Activated CD8-positive, alpha-beta memory T cell treated with anti-CD3 and anti-CD28 coated beads, Interleukin-2, amount 50 U/mL, for 48 hours (primary cell): Measurements from ENCODE around the gene FBH1.
A peak's percentile ranks its signal among the peaks of the same experiment; 100 is the strongest.
"Not testable (repeated sequence)": the region's sequence is repeated elsewhere in the genome, so short reads cannot be mapped to it uniquely, and the experiment has no call there.

Experiments used
- DNase-seq: peaks from one replicate; pipeline ENCODE4 v3.0.0-alpha.2; 2020

FBH1 gene

GRCh38 chr10:5876181-5876768 lies 13.8 kb upstream of the FBH1 start:
- DNase-seq = no peak

DNA sequence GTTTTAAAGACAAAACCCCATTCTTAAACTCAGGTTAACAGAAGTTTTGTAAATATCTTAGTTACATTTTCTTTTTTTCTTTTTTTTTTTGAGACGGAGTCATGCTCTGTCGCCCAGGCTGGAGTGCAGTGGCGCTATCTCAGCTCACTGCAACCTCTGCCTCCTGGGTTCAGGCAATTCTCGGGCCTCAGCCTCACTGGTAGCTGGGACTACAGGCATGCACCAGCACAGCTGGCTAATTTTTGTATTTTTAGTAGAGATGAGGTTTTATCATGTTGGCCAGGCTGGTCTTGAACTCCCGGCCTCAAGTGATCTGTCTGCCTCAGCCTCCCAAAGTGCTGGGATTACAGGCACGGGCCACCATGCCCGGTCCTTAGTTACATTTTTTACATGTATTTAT lies 13.0 kb upstream of the FBH1 start:
- not testable (repeated sequence) for DNase-seq

DNA sequence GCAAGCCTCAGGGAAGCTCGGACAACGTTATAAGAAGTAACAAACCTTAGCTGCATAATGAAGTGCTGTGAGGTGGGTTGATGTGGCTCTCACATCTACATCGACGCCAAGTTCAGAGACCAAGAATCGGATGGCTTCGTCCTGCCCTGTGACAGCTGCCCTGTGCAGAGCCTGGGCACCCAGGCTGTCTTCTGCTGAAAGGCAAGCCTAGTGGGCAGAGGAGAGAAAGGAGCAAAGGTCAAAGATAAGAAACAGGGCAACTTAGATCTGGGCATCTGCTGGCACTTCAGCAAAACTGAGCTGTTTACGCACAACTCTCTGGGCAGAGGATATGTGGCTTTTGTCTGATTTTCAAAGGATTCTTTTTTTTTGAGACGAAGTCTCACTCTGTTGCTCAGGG lies 7.1 kb upstream of the FBH1 start:
- DNase-seq = no peak

- DNase-seq = peak; percentile 12
These were observed 4.4 kb upstream of the FBH1 start for GRCh38 chr10:5885619-5886018.

DNA sequence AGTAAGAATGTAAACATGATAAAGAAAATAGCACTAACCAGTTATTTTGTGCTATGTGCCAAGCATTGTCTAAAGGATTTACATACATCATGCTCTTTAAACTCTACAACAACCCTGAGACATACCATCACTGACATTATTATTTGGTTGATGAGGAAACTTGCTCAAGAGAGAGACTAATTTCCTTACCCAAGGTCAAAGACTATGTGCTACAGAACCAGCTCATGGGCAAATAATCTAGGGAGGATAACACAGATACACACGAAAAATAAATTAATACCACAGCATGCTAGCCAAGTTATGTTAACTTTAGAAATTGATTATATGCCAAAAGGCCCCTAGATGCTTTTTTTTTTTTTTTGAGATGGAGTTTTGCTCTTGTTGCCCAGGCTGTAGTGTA lies 3.0 kb upstream of the FBH1 start:
- DNase-seq = no peak

DNA sequence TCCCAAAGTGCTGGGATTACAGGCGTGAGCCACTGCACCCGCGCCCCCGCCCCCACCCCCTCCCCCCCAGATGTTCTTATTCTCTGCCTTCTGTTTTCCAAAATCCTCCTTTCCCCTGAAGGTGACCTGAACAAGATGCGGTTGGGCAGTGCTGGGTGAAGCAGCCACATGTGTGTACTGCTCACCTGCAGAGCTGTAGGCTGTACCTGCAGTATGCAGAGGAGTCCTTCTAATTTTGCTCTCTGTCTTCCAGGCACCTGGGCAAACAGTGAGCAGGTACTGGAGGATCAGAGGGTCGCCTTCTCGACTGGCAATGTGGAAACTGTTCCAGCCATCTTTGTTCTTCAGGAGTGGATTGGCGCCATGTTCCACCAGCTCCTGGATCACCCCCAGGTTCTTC lies 2.4 kb upstream of the FBH1 start:
- DNase-seq = no peak

- no peak for DNase-seq
These were observed 1.7 kb upstream of the FBH1 start for GRCh38 chr10:5888351-5888750.

GRCh38 chr10:5888843-5889623 lies 1.0 kb upstream of the FBH1 start:
- DNase-seq = peak; percentile 73

DNA sequence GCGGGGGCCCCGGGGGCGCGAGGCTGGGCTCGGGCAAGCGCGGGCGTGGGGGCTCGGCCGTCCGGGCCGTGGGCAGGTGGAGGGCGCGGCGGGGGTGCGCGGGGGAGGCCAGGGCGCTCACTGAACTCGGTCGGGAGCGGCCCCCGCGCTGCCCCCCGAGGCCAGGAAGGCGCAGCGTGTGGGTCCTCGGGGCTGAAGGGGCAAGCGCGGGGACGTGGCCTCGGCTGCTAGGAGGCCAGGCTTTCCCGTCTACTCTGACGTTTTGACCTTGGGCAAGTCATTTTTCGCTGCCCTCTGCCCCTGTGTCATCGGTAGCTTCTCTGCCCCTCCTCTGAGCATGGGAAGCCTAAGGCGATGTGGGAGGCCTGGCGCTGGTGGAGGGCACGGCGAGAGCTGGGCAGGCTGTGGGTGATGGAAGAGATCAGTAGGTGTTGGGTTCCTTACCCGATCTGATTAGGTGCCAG lies 441 bp downstream of the FBH1 start:
- peak; percentile 73 for DNase-seq

GRCh38 chr10:5891009-5891408 lies 966 bp downstream of the FBH1 start:
- no peak for DNase-seq

DNA sequence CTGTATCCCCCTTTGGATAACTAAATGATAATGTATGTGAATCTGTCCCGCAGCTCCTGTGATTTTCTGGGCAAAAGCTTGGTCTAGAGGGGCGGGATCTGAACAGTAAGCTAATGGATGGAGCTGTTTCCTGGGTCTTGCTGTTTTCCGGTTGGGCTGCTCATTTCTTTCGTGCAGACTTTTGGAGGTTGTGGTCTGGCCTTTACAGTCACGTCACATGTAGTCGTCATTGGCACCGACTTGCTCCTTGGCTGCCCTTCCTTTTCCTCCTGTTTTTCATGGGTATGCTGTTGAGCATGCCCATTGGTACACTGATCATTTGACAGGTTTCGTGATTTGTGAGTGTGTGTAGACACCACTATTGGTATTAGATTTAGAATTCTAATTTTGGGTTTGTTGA lies 2.0 kb downstream of the FBH1 start:
- DNase-seq = no peak

DNA sequence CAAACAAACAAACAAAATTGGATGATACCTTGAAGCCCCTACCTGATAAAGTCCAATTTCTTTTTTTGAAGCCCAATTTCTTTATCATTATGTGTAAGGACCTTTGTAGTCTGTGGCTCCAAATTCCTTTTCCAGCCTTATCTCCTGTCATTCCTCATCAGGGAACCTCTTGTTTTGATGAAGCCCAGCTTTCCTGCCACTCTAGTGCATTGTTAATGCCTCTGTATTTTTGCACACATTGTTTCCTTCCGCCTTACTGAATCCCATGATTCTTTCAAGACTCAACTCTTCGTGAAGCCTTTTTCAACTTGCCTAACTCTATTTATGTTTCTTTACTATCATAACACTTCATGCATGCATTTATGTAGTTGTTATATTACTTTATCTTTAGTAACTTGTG lies 3.3 kb downstream of the FBH1 start:
- DNase-seq = no peak

DNA sequence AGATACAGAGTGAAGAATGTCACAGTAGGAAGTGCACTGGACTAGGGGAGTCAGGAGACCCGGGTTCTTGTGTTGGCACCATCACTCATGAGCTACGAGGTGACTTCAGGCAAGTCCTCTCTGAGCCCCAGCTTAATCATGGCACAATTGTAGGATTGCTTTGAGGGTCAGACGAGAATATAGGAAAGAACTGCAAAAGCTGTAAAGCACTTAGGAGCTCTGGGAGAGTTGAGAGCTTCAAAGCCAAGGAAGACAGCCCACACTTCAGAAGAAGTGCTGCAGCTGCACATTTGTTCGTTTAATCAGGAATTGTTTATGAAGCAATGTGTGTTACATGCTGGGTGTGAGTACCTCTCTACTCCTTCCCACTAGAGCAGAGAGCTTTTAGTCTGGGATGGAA lies 4.4 kb downstream of the FBH1 start:
- no peak for DNase-seq

DNA sequence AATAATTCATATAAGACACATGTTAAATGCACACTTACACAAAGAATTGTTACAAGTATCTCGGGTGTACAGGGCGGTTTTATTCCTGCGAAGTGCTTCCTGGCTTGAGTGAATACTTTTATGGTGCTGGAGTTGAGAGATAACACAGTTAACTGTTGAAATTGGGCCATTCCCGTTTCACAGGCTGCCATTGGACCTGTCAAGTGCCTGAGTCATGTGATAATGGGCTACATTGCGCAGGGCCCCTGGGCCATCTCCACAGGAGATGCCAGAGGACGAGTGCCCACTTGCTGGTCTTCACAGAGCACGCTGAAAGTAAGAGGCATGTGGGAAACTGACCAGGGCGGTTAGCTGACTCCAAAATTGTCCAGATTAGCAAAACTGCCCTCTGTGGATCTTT lies 4.8 kb downstream of the FBH1 start:
- peak; percentile 34 for DNase-seq

DNA sequence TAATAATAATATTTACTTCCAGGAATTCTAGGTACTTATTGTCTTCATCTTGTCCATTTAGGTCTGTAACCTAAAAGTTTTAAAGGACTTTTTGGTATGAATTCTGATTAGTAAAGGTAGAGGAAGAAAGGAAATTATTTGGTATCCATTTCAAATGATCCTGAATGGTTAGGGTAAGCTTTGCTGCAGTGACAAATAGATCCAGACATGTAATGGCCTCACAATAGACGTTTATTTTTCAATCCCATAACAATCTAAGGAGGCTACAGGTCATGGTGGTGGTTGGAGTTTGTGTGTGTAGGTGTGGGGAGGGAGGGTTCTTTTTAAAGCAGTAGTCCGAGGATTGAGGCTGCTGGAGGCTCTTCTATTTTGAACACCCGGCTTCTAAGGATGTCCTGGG lies 5.3 kb downstream of the FBH1 start:
- no peak for DNase-seq

DNA sequence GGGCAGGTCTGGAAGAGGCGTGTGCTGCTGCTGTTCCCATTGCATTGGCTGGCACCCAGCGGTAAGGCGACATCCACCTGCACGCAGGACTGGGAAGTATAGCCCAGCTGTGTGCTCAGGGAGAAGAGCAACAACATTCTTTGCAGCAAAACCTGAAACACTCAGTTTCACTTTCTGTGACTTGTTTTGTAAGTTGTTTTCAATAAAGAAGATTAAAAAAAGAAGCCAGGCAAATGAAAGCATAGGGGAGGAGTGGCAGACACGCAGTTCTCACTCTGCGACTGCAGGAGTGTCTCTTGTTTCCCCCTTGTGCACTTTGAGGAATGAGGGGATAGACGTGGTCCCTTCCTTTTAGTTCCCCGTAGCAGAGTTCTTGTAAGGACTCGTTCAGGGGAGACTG lies 5.8 kb downstream of the FBH1 start:
- peak; percentile 49 for DNase-seq

- DNase-seq = peak; percentile 17
These were observed 6.4 kb downstream of the FBH1 start for GRCh38 chr10:5896208-5897052.

DNA sequence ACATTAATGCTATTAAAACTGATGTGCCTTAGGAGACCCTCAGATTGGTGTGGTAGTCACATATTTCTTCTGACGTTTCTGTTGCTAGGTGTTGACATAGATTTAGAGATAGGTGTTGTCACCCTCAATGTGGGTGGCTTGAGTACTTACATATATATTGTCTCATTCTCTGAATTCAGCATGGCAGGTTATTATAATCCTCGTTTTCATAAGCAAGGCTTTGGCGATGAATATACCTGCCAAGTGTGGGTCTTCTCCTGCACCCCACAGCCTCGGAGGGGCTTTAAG lies 7.0 kb downstream of the FBH1 start:
- DNase-seq = no peak

DNA sequence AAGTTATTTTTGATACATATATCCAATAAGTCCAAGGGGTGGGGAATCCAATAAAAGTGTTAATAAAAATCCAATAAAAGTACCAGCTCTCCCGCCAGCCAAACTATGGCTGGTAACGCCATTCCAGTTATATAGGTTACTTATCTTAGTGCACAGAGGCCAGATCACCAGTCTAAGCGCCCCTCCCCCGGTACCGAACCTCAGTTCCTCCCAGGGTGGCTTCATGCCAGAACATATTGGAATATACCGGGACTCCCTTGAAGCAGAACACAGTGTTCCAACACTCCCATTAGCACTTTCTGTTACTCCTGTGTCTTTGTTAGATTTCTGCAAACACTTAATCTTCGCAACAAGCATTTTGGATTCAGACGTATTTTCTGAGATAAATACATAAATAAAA lies 7.5 kb downstream of the FBH1 start:
- DNase-seq = peak; percentile 28

DNA sequence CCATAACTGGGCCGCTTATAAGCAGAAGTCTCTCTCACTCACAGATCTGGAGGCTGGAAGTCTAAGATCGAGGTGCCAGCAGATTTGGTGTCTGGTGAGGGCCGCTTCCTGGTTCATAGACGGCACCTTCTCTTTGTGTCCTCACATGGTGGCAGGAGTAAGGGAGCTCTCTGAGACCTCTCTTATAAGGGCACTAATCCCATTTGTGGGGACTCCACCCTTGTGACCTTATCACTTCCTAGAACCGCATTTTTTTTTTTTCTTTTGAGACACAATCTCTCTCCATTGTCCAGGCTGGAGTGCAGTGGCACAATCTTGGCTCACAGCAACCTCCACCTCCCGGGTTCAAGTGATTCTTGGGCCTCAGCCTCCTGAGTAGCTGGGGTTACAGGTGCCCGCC lies 8.1 kb downstream of the FBH1 start:
- peak; percentile 30 for DNase-seq

- DNase-seq = peak; percentile 38
These were observed 10.2 kb downstream of the FBH1 start for GRCh38 chr10:5900247-5900646.

DNA sequence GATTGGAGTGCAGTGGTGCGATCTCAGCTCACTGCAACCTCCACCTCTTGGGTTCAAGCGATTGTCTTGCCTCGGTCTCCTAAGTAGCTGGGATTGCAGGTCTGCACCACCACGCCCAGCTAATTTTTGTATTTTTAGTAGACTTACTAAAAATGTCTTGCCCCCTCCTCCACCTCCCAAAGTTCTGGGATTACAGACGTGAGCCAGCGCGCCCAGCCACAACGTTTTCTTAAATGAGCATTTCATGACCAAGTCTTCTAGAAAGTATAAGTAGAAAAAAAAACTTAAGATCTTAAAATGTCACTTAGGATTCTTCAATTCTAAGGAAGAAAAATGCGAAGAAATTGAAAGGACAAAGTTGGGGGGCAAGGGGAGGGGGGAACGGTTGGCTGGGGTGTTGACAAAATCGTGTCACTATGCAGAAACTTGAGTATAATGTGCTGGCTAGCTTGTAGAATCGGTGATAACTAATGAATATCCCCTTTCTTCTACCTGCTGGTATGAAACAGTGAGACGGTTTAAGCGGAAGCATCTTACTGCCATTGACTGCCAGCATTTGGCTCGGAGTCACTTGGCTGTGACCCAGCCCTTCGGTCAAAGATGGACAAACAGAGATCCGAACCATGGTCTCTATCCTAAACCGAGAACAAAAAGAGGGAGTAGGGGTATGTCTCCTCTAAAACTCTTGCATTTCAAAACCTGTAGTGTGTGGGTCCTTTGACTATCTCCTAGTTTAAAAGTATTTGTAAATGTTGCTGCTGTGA lies 12.7 kb downstream of the FBH1 start:
- DNase-seq = peak; percentile 18

- DNase-seq = no peak
These were observed 13.5 kb downstream of the FBH1 start for GRCh38 chr10:5903563-5903962.
